ENCODE measurements around the gene AEN.

AEN gene

GRCh38 chr15:88621789-88622604, 857 bp downstream of the AEN start:
- Histone ChIP-seq H3K36me3 (ENCODE audit: insufficient read depth, insufficient read length, low read length) (peaks cover 54% of the 10 kb centered on the region), H3K27me3 (ENCODE audit: insufficient read depth, insufficient read length) (no peaks in the 10 kb centered on the region), H3K9me3 (ENCODE audit: insufficient read depth, low read length) (no peaks in the 10 kb centered on the region), H3K4me1 (ENCODE audit: insufficient read depth, insufficient read length) (peaks cover 16% of the 10 kb centered on the region), H3K9ac (ENCODE audit: insufficient read length, low read depth) (peak overlapping the region; percentile 92), H3K4me3 (ENCODE audit: insufficient read length, low read depth) (peak overlapping the region; percentile 70)
- TF ChIP-seq SUZ12 (IDR thresholded peaks at IDR 0.05; ENCODE audit: extremely low read depth, insufficient read depth, insufficient read length) (no peak), ZNF274 (IDR thresholded peaks at IDR 0.05; ENCODE audit: low read depth, low read length) (no peak), YY1 (IDR thresholded peaks at IDR 0.05; ENCODE audit: insufficient read depth, insufficient read length) (no peak)
- DNase-seq (ENCODE audit: low read depth, low spot score) = no peak

GRCh38 chr15:88622605-88622975, 1.4 kb downstream of the AEN start:
- Histone ChIP-seq H3K4me3 (ENCODE audit: insufficient read length, low read depth) (peak overlapping the region; percentile 70), H3K27me3 (ENCODE audit: insufficient read depth, insufficient read length) (no peaks in the 10 kb centered on the region), H3K9me3 (ENCODE audit: insufficient read depth, low read length) (no peaks in the 10 kb centered on the region), H3K36me3 (ENCODE audit: insufficient read depth, insufficient read length, low read length) (peaks cover 60% of the 10 kb centered on the region), H3K4me1 (ENCODE audit: insufficient read depth, insufficient read length) (peaks cover 16% of the 10 kb centered on the region), H3K9ac (ENCODE audit: insufficient read length, low read depth) (peak overlapping the region; percentile 92)
- TF ChIP-seq ZNF274 (IDR thresholded peaks at IDR 0.05; ENCODE audit: low read depth, low read length) = no peak
- TF ChIP-seq YY1 (IDR thresholded peaks at IDR 0.05; ENCODE audit: insufficient read depth, insufficient read length) = no peak
- no peak for TF ChIP-seq SUZ12 (IDR thresholded peaks at IDR 0.05; ENCODE audit: extremely low read depth, insufficient read depth, insufficient read length)
- no peak for DNase-seq (ENCODE audit: low read depth, low spot score)

GRCh38 chr15:88623061-88623460, 1.9 kb downstream of the AEN start:
- Histone ChIP-seq H3K9ac (ENCODE audit: insufficient read length, low read depth) (peak overlapping the region; percentile 92), H3K27me3 (ENCODE audit: insufficient read depth, insufficient read length) (no peaks in the 10 kb centered on the region), H3K4me3 (ENCODE audit: insufficient read length, low read depth) (peak overlapping the region; percentile 70), H3K36me3 (ENCODE audit: insufficient read depth, insufficient read length, low read length) (peaks cover 64% of the 10 kb centered on the region), H3K4me1 (ENCODE audit: insufficient read depth, insufficient read length) (peaks cover 16% of the 10 kb centered on the region), H3K9me3 (ENCODE audit: insufficient read depth, low read length) (no peaks in the 10 kb centered on the region)
- no peak for DNase-seq (ENCODE audit: low read depth, low spot score)
- TF ChIP-seq ZNF274 (IDR thresholded peaks at IDR 0.05; ENCODE audit: low read depth, low read length) = no peak
- no peak for TF ChIP-seq YY1 (IDR thresholded peaks at IDR 0.05; ENCODE audit: insufficient read depth, insufficient read length)
- no peak for TF ChIP-seq SUZ12 (IDR thresholded peaks at IDR 0.05; ENCODE audit: extremely low read depth, insufficient read depth, insufficient read length)

- peak overlapping the region; percentile 46 for H3K9ac ChIP-seq (ENCODE audit: insufficient read length, low read depth)
- H3K4me3 ChIP-seq (ENCODE audit: insufficient read length, low read depth) = peak overlapping the region; percentile 70
- H3K27me3 ChIP-seq (ENCODE audit: insufficient read depth, insufficient read length) = no peaks in the 10 kb centered on the region
- no peaks in the 10 kb centered on the region for H3K9me3 ChIP-seq (ENCODE audit: insufficient read depth, low read length)
- DNase-seq (ENCODE audit: low read depth, low spot score) = no peak
- TF ChIP-seq SUZ12 (IDR thresholded peaks at IDR 0.05; ENCODE audit: extremely low read depth, insufficient read depth, insufficient read length) = no peak
- no peak for TF ChIP-seq YY1 (IDR thresholded peaks at IDR 0.05; ENCODE audit: insufficient read depth, insufficient read length)
- no peak for TF ChIP-seq ZNF274 (IDR thresholded peaks at IDR 0.05; ENCODE audit: low read depth, low read length)
- H3K36me3 ChIP-seq (ENCODE audit: insufficient read depth, insufficient read length, low read length) = peaks cover 70% of the 10 kb centered on the region
- H3K4me1 ChIP-seq (ENCODE audit: insufficient read depth, insufficient read length) = peaks cover 18% of the 10 kb centered on the region
These were observed 2.5 kb downstream of the AEN start for GRCh38 chr15:88623632-88624031.

- Histone ChIP-seq H3K4me1 (ENCODE audit: insufficient read depth, insufficient read length) (peaks cover 18% of the 10 kb centered on the region), H3K9ac (ENCODE audit: insufficient read length, low read depth) (peak overlapping the region; percentile 46), H3K4me3 (ENCODE audit: insufficient read length, low read depth) (peak overlapping the region; percentile 13), H3K9me3 (ENCODE audit: insufficient read depth, low read length) (no peaks in the 10 kb centered on the region), H3K36me3 (ENCODE audit: insufficient read depth, insufficient read length, low read length) (peaks cover 77% of the 10 kb centered on the region), H3K27me3 (ENCODE audit: insufficient read depth, insufficient read length) (no peaks in the 10 kb centered on the region)
- DNase-seq (ENCODE audit: low read depth, low spot score) = no peak
- TF ChIP-seq YY1 (IDR thresholded peaks at IDR 0.05; ENCODE audit: insufficient read depth, insufficient read length) (no peak), SUZ12 (IDR thresholded peaks at IDR 0.05; ENCODE audit: extremely low read depth, insufficient read depth, insufficient read length) (no peak), ZNF274 (IDR thresholded peaks at IDR 0.05; ENCODE audit: low read depth, low read length) (no peak)
These were observed 3.2 kb downstream of the AEN start for GRCh38 chr15:88624156-88624970.

- peaks cover 84% of the 10 kb centered on the region for H3K36me3 ChIP-seq (ENCODE audit: insufficient read depth, insufficient read length, low read length)
- TF ChIP-seq SUZ12 (IDR thresholded peaks at IDR 0.05; ENCODE audit: extremely low read depth, insufficient read depth, insufficient read length) (no peak), ZNF274 (IDR thresholded peaks at IDR 0.05; ENCODE audit: low read depth, low read length) (no peak), YY1 (IDR thresholded peaks at IDR 0.05; ENCODE audit: insufficient read depth, insufficient read length) (no peak)
- no peaks in the 10 kb centered on the region for H3K27me3 ChIP-seq (ENCODE audit: insufficient read depth, insufficient read length)
- no peak overlapping the region for H3K4me3 ChIP-seq (ENCODE audit: insufficient read length, low read depth)
- DNase-seq (ENCODE audit: low read depth, low spot score) = no peak
- no peak overlapping the region for H3K9ac ChIP-seq (ENCODE audit: insufficient read length, low read depth)
- no peaks in the 10 kb centered on the region for H3K9me3 ChIP-seq (ENCODE audit: insufficient read depth, low read length)
- peaks cover 20% of the 10 kb centered on the region for H3K4me1 ChIP-seq (ENCODE audit: insufficient read depth, insufficient read length)
These were observed 3.9 kb downstream of the AEN start for GRCh38 chr15:88624971-88625490.

All from NT2/D1 (cell line).